ENCODE measurements around the gene IL17REL.

Gene IL17REL

DNA sequence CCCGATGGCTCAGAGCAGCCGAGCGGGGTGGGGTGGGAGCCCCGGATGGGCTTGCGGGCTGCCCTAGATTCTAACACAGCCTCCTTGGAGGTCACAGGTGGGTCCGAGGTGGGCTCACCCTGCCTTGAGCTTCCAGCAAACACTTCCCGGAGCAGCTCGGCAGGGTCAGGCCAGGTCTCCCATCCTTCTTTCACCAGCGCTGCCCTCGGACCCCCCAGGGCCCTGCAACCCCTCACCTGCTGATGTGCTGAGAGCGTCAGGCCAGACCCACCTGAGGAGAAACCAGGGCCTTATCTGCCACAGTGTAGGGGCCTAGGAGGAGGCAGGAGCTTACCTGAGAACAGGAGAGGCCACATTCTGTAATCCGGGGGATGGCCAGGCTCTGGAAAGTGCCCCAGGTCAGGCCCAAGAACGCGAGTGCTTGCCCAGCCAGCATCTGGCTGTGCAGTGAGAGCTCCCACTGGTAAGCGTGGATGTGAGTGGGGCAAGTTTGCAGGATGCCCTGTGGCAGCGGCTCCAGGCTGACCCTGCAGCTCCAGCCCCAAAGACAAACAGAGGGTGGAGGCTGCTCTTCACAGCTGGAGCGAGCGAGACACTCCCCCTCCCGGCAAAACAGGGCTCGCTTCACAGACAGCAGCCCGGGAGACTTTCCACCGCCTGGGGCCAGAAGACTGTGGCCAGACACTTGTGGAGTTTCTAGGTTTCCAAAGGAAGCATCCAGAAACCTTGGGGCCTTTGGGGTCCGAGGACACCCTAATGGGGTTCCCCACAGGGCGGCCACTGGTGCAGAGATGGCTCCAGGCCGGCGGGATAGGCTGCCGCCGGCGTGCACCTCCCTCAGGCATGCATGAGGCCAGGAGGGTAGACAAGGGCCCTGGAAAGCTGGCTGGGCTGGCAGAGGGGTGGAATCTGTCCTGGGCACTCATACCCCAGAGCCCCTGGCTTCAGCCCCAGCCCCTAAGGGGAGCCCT lies at the start of gene IL17REL:
IL17REL (minus strand) TSS at position 555 of the 971 bp plus-strand sequence; CDS start at position 436, 119 bp downstream.
- DNase-seq (ENCODE audit: low read depth): no peak

DNA sequence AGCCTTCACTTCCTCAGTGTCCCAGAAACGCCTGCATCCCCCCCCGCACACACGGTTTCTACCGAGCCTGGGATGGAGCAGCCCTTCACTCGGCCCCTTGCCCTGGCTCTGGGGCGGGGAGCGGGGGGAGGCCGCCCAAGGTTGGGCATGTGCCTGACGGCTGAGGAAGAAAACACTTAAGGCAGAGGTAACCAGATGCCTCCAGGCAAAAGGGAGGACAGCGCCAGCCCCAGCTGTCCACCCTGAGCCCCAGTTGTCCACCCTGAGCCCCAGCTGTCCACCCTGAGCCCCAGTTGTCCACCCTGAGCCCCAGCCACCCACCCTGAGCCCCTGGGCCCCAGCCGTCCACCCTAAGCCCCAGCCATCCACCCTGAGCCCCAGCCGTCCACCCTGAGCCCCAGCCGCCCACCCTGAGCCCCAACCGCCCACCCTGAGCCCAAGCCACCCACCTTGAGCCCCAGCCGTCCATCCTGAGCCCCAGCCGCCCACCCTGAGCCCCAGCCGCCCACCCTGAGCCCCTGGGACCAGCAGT lies 49.3 kb upstream of the IL17REL start:
- DNase-seq (ENCODE audit: low read depth): no peak

DNA sequence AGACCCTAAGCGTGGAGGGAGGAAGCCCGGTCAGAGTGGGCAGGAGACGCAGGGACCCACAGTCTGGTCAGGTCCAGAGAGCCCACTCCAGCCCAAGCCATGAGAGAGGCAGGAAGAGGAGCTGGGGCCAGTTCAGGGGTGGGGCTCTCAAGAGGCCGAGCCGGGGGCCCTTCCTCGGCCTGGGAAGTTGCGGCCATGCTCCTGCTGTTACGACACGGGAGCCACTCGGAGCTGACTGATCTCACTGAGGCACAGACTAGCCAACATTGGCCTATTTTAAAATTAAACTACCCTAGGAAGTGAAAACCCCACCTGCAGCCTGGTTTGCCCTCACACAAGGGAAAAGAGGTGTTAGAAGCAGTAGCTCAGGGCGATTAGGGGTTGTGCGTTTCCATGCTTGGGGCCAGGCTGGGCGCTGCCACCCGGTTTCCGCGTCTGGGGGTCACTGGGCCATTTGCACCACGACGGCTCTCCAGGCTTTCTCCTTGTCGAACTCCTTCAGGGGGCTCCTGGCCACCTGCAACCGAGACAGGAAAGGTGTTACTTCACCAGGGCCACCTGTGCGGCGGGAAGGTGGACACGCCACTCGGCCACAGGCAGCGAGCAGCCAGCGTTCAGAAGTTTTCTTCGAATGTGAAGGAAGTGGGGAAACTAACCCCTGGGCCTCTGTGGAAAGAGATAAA lies 48.7 kb upstream of the IL17REL start:
- no peak for DNase-seq (ENCODE audit: low read depth)

DNA sequence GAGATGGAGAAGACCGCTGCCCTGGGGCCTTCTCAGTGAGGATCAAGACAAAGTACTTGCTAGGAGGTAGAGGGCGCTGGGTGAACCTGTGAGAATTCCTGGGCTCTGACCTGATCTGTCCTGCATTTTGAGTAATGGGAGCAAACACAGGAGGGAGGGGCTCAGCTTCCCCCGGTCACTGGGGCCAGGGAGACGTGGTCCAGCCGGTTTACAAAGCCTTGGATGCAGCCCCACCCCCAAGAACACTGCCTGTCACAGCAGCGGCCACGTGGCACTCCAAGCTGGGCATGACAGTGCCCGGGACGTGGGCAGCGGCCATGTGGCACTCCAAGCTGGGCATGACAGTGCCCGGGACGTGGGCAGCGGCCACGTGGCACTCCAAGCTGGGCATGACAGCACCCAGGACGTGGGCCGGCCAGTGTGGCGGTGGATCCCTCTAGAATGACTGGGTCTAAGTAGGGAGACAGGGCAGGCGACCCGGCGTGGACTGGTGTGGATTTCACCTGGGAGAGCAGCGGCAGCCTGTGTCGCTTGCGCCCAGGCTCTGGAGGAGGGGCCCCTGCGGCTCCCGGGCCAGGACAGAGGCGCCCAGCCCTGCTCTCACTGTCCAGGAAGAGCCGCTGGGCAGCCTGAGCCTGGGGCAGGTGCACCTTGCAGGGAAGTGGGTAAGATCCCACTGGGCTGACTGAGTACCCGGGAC lies 48.0 kb upstream of the IL17REL start:
- DNase-seq (ENCODE audit: low read depth): no peak

DNA sequence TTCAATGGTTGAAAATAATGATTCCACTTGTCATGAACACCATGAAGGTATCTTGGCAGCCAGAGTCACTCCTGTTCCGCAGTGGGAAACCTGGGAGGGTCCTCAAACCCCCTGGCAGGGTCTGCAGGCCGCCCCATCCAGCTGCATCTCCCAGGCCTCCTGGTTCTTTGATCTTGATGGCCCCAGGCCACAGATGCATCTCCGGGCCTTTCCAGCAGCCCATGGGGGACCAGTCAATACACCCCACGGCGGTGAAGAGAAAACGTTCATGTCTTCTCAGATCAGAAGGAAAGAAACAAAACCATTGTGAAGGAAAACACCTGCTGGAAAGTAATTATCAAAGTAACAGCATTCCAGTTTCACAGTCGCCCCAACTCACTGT lies 47.3 kb upstream of the IL17REL start:
- no peak for DNase-seq (ENCODE audit: low read depth)

DNA sequence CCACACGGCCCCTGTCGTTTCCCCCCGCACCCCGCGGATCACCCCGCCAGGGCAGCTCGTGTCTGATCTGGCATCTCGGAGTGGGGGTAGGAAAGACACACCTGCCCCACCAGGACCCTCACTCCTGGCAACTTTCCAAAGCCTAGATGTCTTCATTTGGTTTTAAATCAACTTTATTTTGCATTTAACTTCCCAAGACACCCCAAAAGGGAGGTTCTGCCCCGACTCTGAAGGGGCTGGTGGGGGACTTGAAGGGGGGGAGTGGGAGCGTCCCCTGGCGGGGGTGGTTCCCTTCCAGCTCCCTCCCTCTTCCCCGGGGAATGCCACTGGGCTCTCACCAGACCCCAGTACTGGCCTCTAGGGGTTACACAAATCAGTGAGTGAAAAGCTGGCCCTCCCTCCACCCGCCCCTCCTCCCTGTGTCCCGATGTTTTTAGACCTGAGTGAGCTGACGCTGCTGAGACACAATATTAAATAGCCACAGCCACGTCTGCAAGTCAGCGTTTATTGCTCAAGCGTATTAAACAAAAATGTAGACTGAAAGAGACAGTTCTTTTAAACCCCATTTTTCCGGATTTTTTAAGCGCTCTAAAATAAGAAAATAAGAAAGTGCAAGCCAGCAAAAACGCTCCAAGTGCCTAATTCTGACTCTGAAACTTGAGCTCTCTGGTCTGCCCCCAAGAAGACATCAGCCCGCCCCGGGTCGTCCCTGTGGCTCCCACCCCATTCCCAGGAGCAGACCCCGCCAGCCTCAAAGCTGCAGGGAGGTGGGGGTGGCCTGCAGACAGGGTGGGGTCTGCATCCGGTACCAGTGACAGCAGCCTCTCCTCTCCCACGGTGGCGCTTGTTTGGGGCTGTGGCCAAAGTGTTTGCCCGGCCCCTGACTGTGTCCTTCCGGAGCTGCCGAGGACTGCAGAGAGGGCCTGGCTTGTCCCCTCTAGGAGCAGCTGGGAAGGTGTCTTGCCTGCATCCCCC lies 46.6 kb upstream of the IL17REL start:
- no peak for DNase-seq (ENCODE audit: low read depth)

DNA sequence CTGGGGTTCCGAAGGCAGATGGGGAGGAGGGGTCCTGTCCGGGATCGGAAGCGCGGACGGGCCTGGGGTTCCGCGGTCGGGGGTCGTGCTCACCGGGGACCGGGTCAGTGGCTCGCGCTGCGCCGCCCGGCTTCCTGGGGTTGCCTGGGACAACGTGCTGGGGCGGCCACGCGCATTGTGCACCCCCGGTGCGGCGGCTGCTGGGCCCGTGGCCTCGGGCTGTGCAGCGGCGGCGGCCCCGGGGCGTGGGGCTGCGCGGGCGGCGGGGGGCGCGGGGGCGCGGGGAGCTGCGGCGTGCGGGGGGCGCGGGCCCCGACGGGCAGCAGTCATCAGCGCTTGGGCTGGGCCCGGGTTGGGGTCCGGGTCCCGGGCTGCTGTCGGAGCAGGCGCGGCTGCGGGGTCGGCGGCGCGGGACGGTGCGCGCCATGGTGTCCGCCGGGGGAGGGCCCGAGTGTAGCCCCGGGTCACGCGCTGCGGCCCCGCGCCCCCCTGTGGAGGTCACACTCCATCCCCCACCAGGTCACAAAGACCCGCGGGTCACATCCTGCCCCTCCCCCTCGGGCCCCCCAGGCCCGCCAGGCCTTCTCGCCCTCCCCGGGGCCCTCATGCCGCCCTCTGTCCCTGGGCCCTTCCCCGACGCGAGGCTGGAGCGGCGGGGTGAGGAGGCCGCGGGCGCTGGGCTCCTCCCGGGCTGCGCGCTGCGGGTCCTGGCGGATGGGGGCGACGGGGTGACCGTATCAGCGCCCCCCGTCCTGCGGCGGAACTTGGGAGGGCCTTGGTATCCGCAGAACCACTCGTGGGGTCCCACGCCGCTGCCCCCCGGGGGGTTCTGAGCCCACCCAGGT lies 45.7 kb upstream of the IL17REL start, which contains the start of gene TTLL8:
TTLL8 (minus strand) TSS at position 238 of the 845 bp plus-strand sequence.
- no peak for DNase-seq (ENCODE audit: low read depth)

DNA sequence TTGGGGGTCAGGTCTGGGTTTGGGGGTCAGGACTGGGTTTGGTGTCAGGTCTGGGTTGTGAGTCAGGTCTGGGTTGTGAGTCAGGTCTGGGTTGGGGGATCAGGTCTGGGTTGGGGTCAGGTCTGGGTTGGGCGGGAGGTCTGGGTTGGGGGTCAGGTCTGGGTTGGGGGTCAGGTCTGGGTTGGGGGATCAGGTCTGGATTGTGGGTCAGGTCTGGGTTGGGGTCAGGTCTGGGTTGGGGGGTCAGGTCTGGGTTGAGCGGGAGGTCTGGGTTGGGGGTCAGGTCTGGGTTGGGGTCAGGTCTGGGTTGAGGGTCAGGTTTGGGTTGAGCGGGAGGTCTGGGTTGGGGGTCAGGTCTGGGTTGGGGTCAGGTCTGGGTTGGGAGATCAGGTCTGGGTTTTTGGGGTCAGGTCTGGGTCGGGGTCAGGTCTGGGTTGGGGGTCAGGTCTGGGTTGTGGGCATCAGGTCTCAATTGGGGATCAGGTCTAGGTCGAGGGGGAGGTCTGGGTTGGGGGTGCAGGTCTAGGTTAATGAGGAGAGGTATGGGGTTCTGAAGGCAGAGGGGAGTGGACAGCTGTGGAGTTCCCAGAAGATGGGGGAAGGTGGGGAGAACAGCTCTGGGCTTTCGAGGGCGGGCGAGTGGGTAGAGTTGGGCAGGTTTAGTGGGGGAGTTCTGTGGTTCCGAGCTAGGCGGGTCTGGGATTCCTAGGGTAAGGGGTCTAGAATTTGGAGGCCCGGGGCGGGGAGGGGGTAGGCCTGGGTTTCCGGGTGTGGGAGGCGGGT lies 44.9 kb upstream of the IL17REL start:
- no peak for DNase-seq (ENCODE audit: low read depth)

DNA sequence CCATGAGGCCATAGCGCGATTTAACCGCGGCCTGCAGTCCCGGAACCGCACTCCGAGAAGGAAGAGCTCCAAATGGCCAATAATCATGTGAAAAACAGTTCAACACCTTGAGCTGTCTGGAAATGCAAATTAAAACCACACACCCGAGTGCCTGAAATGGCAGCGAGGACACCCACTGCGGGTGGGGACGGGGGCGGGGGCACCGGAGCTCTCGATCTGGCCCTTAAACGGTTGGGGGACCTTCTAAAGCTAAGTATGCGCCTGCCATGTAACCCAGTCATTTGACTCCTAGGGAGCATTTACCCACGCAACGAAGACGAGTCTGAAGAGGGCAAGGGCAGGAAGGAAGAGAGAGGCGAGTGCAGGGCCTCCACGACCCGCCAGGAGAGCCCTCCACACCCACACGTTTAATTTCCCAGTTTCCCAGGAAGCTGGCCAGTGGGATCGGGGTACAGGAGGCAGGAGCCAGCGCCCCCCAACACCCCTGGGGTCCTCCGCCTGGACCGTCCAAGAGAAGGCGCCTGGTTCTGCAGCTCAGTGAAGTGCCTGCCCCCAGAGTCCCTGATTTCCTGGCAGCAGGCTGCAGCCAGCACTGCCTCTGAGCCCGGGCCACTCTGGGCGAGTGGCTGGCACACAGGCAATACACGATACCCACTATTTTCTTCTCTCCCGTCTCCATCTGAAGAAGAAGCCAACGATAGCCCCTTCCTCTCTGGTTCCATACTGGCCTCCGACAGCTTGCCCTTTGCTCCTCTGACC lies 43.8 kb upstream of the IL17REL start:
- DNase-seq (ENCODE audit: low read depth): no peak

DNA sequence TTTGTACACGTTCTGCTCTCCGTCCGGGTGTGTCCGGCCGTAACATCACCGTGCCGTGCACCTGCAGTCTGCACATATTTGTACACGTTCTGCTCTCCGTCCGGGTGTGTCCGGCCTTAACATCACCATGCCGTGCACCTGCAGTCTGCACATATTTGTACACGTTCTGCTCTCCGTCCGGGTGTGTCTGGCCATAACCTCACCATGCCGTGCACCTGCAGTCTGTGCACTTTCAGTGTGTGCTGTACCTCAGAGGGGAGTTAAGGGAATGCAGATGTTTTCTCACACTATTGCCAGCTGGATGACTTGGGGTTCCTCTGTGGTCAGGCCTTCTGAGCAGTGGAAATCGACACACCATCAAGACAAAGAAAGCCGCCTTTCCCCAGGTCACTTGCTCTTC lies 41.3 kb upstream of the IL17REL start:
- no peak for DNase-seq (ENCODE audit: low read depth)

DNA sequence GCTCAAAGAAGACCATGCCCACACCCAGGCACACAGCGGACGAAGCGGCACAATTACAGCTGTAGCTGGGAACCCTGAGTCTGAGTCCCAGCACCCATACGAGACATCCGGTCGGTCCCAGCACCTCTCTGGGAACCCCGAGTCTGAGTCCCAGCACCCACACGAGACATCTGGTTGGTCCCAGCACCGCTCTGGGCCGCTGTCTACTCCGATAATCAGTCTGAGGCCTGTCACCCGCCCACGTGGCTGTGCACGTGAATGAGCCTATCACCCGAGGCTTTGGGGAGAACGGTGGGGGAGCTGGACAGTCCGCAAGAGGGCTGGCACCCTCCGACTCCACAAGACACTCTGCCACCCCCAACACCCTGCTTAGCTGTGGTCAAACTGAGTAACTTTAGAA lies 39.4 kb upstream of the IL17REL start:
- DNase-seq (ENCODE audit: low read depth): no peak

DNA sequence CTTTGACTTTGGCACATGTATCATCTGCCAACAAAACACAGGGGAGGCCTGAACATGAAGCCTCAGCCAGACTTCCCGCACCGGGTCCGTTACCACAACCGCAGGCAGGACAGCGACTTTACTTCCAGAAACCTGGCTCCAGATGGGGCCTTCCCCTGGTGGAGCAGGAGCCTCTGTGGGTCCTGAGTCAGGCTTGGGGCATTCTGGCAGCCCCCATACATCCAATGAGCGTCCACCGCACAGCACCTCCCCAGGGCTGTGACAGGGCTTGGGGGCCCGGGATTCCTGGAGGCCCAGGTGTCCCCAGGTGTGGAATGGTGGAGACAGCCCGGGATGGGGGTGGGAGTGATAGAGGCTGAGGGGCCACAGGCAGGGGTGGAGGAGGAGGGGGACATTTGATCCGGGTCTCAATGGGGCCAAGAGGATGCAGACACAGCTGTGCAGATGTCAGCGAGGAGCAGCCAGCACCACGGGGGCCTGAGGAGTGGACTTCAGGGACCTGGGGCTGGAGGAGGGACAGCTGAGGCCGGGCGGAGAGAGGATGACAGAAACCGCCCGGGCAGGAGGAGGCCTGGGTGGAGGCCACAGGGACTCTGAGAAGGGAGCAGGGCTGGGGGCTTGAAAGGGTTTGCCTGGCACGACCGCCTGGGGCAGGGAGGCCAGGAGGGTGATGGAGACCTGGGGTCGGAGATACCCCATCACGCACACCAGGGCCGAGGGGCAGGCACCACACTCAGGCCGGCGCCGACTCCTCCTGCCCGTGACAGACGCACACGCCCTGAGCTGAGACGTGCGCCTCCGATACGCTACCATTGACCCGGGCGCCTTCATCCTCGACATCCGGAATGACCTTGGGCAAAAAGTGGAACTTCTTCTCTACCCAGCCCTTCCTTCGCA lies 37.0 kb upstream of the IL17REL start:
- DNase-seq (ENCODE audit: low read depth): no peak

DNA sequence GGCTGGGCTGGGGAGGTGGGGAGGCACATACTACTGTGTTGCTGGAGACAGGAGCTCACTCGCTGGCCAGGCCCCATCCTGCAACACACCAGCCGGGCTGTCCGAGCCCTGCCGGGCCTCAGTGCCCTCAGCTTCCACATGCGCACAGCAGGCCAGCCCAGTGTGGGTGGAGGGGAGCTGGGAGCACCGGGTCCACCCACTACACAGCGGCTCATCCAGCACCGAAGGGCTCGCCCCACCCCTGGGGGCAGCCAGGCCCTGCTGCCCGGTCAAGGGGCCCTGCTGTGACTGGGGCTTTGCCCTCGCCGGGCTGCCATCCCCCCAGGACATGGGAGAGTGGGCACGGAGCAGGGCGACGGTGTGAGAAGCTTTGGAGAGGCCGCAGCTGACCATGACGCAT lies 36.3 kb upstream of the IL17REL start:
- no peak for DNase-seq (ENCODE audit: low read depth)

DNA sequence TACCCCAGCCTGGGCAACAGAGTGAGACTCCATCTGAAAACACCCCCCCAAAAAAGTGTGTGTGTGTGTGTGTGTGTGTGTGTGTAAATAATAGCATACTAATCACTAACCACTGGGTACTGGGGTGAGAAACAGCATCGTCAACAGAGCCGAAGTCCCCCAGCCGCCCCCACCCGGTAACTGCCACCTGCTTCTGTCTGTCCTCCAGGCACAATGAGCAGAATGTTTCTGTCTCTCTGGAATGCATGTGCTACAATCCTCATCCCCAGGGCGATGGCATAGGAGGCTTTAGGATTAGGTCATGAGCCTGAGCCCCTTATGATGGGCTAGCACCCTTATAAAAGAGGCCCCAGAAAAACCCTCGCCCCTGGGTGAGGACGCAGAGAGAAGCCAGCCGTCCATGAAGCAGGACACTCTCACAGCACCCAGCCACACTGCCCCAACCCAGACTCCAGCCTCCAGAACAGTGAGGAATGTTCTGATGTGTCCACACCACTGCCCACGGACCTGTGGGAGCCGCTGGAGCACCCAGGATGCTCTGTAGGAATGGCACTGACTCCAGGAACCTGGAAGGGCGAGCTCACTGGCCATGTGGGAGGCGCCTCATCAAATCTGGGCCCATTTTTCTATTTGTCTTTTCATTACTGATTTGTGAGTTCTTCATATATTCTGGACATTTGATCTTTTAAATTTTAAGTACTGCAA lies 35.6 kb upstream of the IL17REL start:
- no peak for DNase-seq (ENCODE audit: low read depth)

DNA sequence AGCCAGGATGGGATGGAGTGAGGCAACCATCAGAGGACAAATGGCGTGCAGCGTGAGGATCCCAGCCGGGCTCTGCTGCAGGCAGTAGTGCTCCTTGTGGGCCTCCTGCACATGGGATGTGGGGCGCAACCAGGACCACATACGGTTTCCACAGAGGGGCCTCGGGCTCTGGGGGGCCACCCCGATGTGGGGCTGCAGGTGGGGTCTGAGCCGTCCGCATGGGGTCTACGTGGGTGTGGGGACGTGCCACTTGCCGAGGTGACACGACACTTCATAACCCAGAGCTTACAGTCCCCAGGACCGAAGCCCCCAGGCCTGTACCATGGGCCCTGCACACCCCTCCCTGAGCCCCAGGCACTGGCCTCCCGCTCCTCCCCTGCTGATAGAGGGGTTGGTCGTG lies 34.8 kb upstream of the IL17REL start:
- no peak for DNase-seq (ENCODE audit: low read depth)

DNA sequence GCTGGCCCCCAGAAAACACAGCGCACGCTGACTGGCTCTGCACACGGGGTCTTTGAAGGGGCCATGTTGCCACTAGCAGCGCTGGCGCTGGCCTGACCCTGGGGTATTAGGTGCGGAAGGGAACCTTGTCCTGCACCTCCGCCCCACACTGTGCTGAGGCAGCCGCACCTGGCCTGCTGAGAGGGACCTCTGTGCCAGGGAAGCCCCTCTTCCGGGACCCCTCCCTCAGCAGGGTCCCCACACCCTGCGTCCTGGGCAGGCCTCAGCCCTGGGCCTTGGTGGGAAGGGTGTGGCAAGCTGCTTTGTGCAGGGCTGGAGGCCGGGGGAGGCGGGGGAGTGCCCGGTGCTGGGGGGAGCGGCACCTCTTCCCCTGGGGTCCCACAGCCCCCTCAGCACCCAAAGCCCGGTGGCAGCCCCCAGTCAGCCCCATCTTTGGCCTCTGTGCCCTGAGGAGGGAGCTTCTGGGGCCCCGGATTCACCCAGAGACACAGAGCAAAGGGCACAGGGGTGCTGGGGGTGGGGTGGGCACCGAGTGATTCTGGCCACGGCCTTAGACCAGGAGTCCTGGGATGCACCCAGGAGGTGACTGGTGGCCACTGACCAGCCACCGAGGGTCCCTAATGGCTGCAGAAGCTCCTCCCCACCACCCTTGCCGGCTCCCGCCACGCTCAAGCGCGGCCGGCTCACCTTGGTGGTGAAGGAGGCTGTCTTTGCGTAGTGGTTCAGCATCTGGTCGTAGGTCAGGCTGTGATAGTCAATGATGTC lies 34.1 kb upstream of the IL17REL start:
- DNase-seq (ENCODE audit: low read depth): no peak

Data from stimulated activated CD8-positive, alpha-beta memory T cell treated with anti-CD3 and anti-CD28 coated beads, Interleukin-12 subunit alpha, Interleukin-12 subunit beta, amount 100 ng/mL, for 4 hours (primary cell).